Mesothelial cell of epicardium (in vitro differentiated cells): ENCODE results near the gene FCHO1. TPM values are rescaled to one million over a fixed set of nuclear protein-coding genes. Genes with fewer than 3 reads are reported as not detected.

ENCODE experiments used
- total RNA-seq: library from RNA; stranded (reverse); gene quantifications from 3 replicates; pipeline ENCODE4 v1.2.1, GENCODE V29; 2021

The FCHO1 gene
- total RNA-seq, 1 donor from 2014 or later, result 4.6 TPM

Other genes with a start within 250 kb of the FCHO1 start
- gene PGLS, start 239.8 kb upstream of the FCHO1 start, total RNA-seq, result 100.0 to 106 TPM (median 104 TPM) in 3 replicates
- gene COLGALT1, start 195.8 kb upstream of the FCHO1 start, total RNA-seq, result 58.0 to 61.9 TPM (median 59.3 TPM) in 3 replicates
- gene UNC13A, start 63.1 kb upstream of the FCHO1 start, total RNA-seq, result 0.41 to 1.1 TPM (median 0.60 TPM) in 3 replicates
- 66.1 to 79.0 TPM (median 68.6 TPM) in 3 replicates for gene MAP1S, start 32.0 kb upstream of the FCHO1 start, total RNA-seq
- gene B3GNT3, start 43.7 kb downstream of the FCHO1 start, total RNA-seq, result 0.23 TPM in 1 of 3 replicates, not detected in the others
- 0.35 to 1.0 TPM (median 0.92 TPM) in 3 replicates for gene INSL3, start 70.0 kb downstream of the FCHO1 start, total RNA-seq
- gene JAK3, start 96.5 kb downstream of the FCHO1 start, total RNA-seq, result 10.7 to 12.3 TPM (median 11.2 TPM) in 3 replicates
- 1,706 to 1,840 TPM (median 1,775 TPM) in 3 replicates for gene RPL18A, start 108.4 kb downstream of the FCHO1 start, total RNA-seq
- not detected in 3 replicates for gene SLC5A5, start 120.5 kb downstream of the FCHO1 start, total RNA-seq
- gene CCDC124, start 181.5 kb downstream of the FCHO1 start, total RNA-seq, result 70.4 to 73.1 TPM (median 72.6 TPM) in 3 replicates
- 16.8 to 20.3 TPM (median 19.7 TPM) in 3 replicates for gene KCNN1, start 215.6 kb downstream of the FCHO1 start, total RNA-seq